H1 (cell line): ENCODE measurements around the gene ARHGAP26. TPM values are rescaled to one million over a fixed set of nuclear protein-coding genes. Genes with fewer than 3 reads are reported as not detected.

ENCODE experiments used
- CTCF ChIA-PET: fragments of 300-600 bp; sonication (Branson Sonifier 250); formaldehyde crosslinking; loops from one replicate; lab custom pipeline; 2021; ENCODE audit not compliant: partially characterized antibody; lab: Charles Lee
- POLR2A ChIA-PET: fragments of 300-600 bp; sonication (Branson Sonifier 250); formaldehyde crosslinking; loops from one replicate; lab custom pipeline; 2021; ENCODE audit warnings: inconsistent platforms; ENCODE audit not compliant: partially characterized antibody; lab: Charles Lee
- DNase-seq, 2 experiments: peaks; one replicate each; pipeline versions ENCODE4 v3.0.0 to v3.0.0-alpha.2; 2010 to 2022; ENCODE audit warnings: low spot score in 2 of 2, low read depth in 1 of 2, mixed read lengths in 1 of 2
- FAIRE-seq: peaks from 2 replicates; lab custom pipeline; 2011; peaks lifted over from hg19 to GRCh38; lab: Jason Lieb, UNC
- H2AFZ ChIP-seq: 2 replicates; pipeline ENCODE4 v1.8.1; 2012; ENCODE audit warnings: low read length, inconsistent platforms
- H2AK5ac ChIP-seq: 2 replicates; pipeline ENCODE4 v1.6.1; 2013; ENCODE audit warnings: low read depth, low read length
- H2BK120ac ChIP-seq: replicated peaks from 2 replicates; pipeline ENCODE3; 2013; ENCODE audit warnings: low read depth, low read length, inconsistent platforms
- H2BK12ac ChIP-seq: 2 replicates; pipeline ENCODE4 v1.6.1; 2013; ENCODE audit warnings: low read depth, low read length
- H2BK15ac ChIP-seq: 2 replicates; pipeline ENCODE4 v1.6.1; 2013; ENCODE audit warnings: low read length
- H2BK20ac ChIP-seq: 2 replicates; pipeline ENCODE4 v1.6.1; 2013; ENCODE audit warnings: low read length
- H2BK5ac ChIP-seq: 2 replicates; pipeline ENCODE4 v1.6.1; 2013; ENCODE audit warnings: low read depth, low read length
- H3K14ac ChIP-seq: 2 replicates; pipeline ENCODE4 v1.6.1; 2013; ENCODE audit warnings: inconsistent platforms; ENCODE audit not compliant: insufficient read length
- H3K18ac ChIP-seq: 2 replicates; pipeline ENCODE4 v1.6.1; 2013; ENCODE audit warnings: low read length; ENCODE audit errors: extremely low read depth
- H3K23ac ChIP-seq: 2 replicates; pipeline ENCODE4 v1.6.1; 2013; ENCODE audit warnings: inconsistent platforms; ENCODE audit not compliant: insufficient read length
- H3K23me2 ChIP-seq: 2 replicates; pipeline ENCODE4 v1.6.1; 2013; ENCODE audit warnings: low read depth, low read length
- H3K27ac ChIP-seq: 2 replicates; pipeline ENCODE4 v1.6.1; 2011; ENCODE audit warnings: low read depth, low read length, inconsistent platforms
- H3K27me3 ChIP-seq, 4 experiments: replicated peaks in 1 of 4; 1 replicate in 1 of 4; 2 replicates in 3 of 4; pipeline versions ENCODE4 v1.6.1 to v1.8.1; 2011 to 2013; ENCODE audit warnings: low read length in 3 of 4, mild to moderate bottlenecking in 3 of 4, inconsistent platforms in 2 of 4, mixed read lengths in 2 of 4, moderate library complexity in 1 of 4; ENCODE audit not compliant: control insufficient read depth in 3 of 4, insufficient read depth in 3 of 4; ENCODE audit errors: extremely low read depth in 1 of 4
- H3K36me3 ChIP-seq, 4 experiments: 2 replicates each; pipeline versions ENCODE4 v1.6.1 to v1.8.1; 2011 to 2013; ENCODE audit warnings: mild to moderate bottlenecking in 4 of 4, low read length in 3 of 4, moderate library complexity in 2 of 4, control low read depth in 1 of 4, inconsistent platforms in 1 of 4; ENCODE audit not compliant: insufficient read depth in 4 of 4, control insufficient read depth in 2 of 4
- H3K4ac ChIP-seq: replicated peaks from 2 replicates; pipeline ENCODE3; 2013; ENCODE audit warnings: low read length, low read depth, mixed read lengths, inconsistent platforms; ENCODE audit not compliant: insufficient read length
- H3K4me1 ChIP-seq, 4 experiments: replicated peaks in 1 of 4; 1 replicate in 1 of 4; 2 replicates in 3 of 4; pipeline versions ENCODE4 v1.6.1 to v1.8.1; 2011 to 2013; ENCODE audit warnings: low read length in 3 of 4, inconsistent platforms in 2 of 4, mixed read lengths in 1 of 4; ENCODE audit not compliant: insufficient read depth in 4 of 4, control insufficient read depth in 3 of 4
- H3K4me2 ChIP-seq, 2 experiments: 2 replicates each; pipeline versions ENCODE4 v1.6.1 to v1.8.1; 2011 to 2013; ENCODE audit warnings: low read depth in 2 of 2, low read length in 2 of 2, control low read depth in 1 of 2, inconsistent platforms in 1 of 2, mild to moderate bottlenecking in 1 of 2; ENCODE audit not compliant: insufficient read depth in 1 of 2
- H3K4me3 ChIP-seq, 4 experiments: fragments of 200-600, 300-600 bp in 1 of 4; sonication (generic), shearing (Covaris generic), sonication (Bioruptor Twin) in 1 of 4; 2 replicates each; pipeline versions ENCODE4 v1.5.1 to v1.8.1; 2011 to 2016; ENCODE audit warnings: low read length in 4 of 4, low read depth in 3 of 4, control low read depth in 2 of 4, inconsistent platforms in 2 of 4, mild to moderate bottlenecking in 2 of 4, mixed read lengths in 1 of 4, moderate library complexity in 1 of 4; ENCODE audit not compliant: insufficient read depth in 2 of 4; ENCODE audit errors: extremely low read depth in 1 of 4
- H3K56ac ChIP-seq: replicated peaks from 2 replicates; pipeline ENCODE3; 2013; ENCODE audit warnings: low read depth, mild to moderate bottlenecking, mixed read lengths, low read length, inconsistent platforms; ENCODE audit not compliant: insufficient read length
- H3K79me1 ChIP-seq: 2 replicates; pipeline ENCODE4 v1.6.1; 2013; ENCODE audit warnings: low read depth, low read length, control low read depth
- H3K79me2 ChIP-seq, 2 experiments: 2 replicates each; pipeline versions ENCODE4 v1.6.1 to v1.8.1; 2012 to 2013; ENCODE audit warnings: low read length in 2 of 2, mild to moderate bottlenecking in 2 of 2, inconsistent platforms in 1 of 2; ENCODE audit not compliant: insufficient read depth in 2 of 2, control insufficient read depth in 1 of 2
- H3K9ac ChIP-seq, 4 experiments: replicated peaks in 1 of 4; 1 replicate in 1 of 4; 2 replicates in 3 of 4; pipeline versions ENCODE4 v1.6.1 to v1.8.1; 2011 to 2013; ENCODE audit warnings: low read depth in 3 of 4, low read length in 3 of 4, control low read depth in 2 of 4, mild to moderate bottlenecking in 2 of 4, moderate library complexity in 2 of 4, inconsistent platforms in 1 of 4; ENCODE audit errors: extremely low read depth in 1 of 4
- H3K9me3 ChIP-seq, 2 experiments: 2 replicates each; pipeline versions ENCODE4 v1.6.1 to v1.8.1; 2012 to 2013; ENCODE audit warnings: mild to moderate bottlenecking in 2 of 2, moderate library complexity in 2 of 2, control low read depth in 1 of 2, inconsistent platforms in 1 of 2, low read depth in 1 of 2, low read length in 1 of 2, mixed read lengths in 1 of 2; ENCODE audit not compliant: insufficient read depth in 2 of 2
- H4K20me1 ChIP-seq, 2 experiments: replicated peaks in 1 of 2; 2 replicates each; pipeline versions ENCODE3 to v1.8.1; 2011 to 2013; ENCODE audit warnings: inconsistent platforms in 2 of 2, low read length in 2 of 2, mild to moderate bottlenecking in 1 of 2; ENCODE audit not compliant: insufficient read depth in 2 of 2, control insufficient read depth in 1 of 2
- H4K5ac ChIP-seq: 2 replicates; pipeline ENCODE4 v1.6.1; 2013; ENCODE audit warnings: low read length, low read depth, mixed read lengths, inconsistent platforms; ENCODE audit not compliant: insufficient read length
- H4K8ac ChIP-seq: 2 replicates; pipeline ENCODE4 v1.8.0; 2013; ENCODE audit warnings: mild to moderate bottlenecking, moderate library complexity, low read length, inconsistent platforms; ENCODE audit not compliant: insufficient read depth; ENCODE audit errors: extremely low read depth
- H4K91ac ChIP-seq: replicated peaks from 2 replicates; pipeline ENCODE3; 2013; ENCODE audit warnings: low read length, mixed read lengths, inconsistent platforms; ENCODE audit not compliant: insufficient read length
- BCL11A ChIP-seq, 2 experiments: IDR thresholded peaks; one replicate each; pipeline ENCODE4 v1.6.1; 2011; ENCODE audit warnings: low read depth in 2 of 2, low read length in 2 of 2, mild to moderate bottlenecking in 2 of 2
- CTBP2 ChIP-seq: IDR thresholded peaks from 2 replicates; pipeline ENCODE4 v1.7.0; 2011; ENCODE audit warnings: borderline replicate concordance, mild to moderate bottlenecking, moderate library complexity, mixed read lengths, low read length; ENCODE audit not compliant: insufficient read depth, insufficient read length
- RAD21 ChIP-seq, 2 experiments: IDR thresholded peaks in 1 of 2; conservative IDR thresholded peaks in 1 of 2; 2 replicates each; pipeline ENCODE4 v1.6.1; 2011; ENCODE audit warnings: low read depth in 2 of 2, low read length in 2 of 2, improper control_type of control experiment in 1 of 2, inconsistent platforms in 1 of 2, mild to moderate bottlenecking in 1 of 2, moderate library complexity in 1 of 2
- SIX5 ChIP-seq: IDR thresholded peaks from 2 replicates; pipeline ENCODE4 v1.6.1; 2011; ENCODE audit warnings: mild to moderate bottlenecking, low read depth, low read length
- YY1 ChIP-seq: IDR thresholded peaks from 2 replicates; pipeline ENCODE4 v1.6.1; 2011; ENCODE audit warnings: low read depth, mild to moderate bottlenecking, low read length
- WGBS, 2 experiments: shearing (Covaris generic) in 1 of 2; methylation state at CpG; one replicate each; pipeline versions ENCODE4 v1.1.6 to v1.1.7; 2013 to 2015; ENCODE audit warnings: low lambda C conversion rate in 2 of 2, mixed read lengths in 2 of 2, inconsistent platforms in 1 of 2, low coverage in 1 of 2, missing lambda C conversion rate in 1 of 2; ENCODE audit not compliant: insufficient replicate concordance in 2 of 2, insufficient coverage in 1 of 2, insufficient read length in 1 of 2; ENCODE audit errors: extremely low coverage in 1 of 2, missing lambda C conversion rate in 1 of 2; 5-methylcytosine and 5-hydroxymethylcytosine counted together
- polyA plus RNA-seq, 7 experiments: library from polyadenylated mRNA; depleted of rRNA in 3 of 7; stranded (reverse) in 5 of 7; unstranded in 2 of 7; fragments of >200 nt in 5 of 7; fragments of 200-250 nt in 2 of 7; gene quantifications; 1 replicate in 5 of 7; 2 replicates in 1 of 7; 4 replicates in 1 of 7; pipeline versions ENCODE4 v1.2.1 to v1.2.3, GENCODE V29; 2011 to 2013; ENCODE audit warnings: missing spikeins in 2 of 7, mixed read lengths in 2 of 7
- total RNA-seq: library from RNA; stranded (reverse); fragmentation: NEBNext Ultra II Directional; extraction: Animal tissue kit (Norgen Biotek cat#: 25700); gene quantifications from 2 replicates; pipeline ENCODE4 v1.2.1, GENCODE V29; 2021

Gene ARHGAP26
- total and polyA plus RNA-seq, 2 of the 8 experiments (the other 6 are each of a cell fraction or from before 2014, with no cell fraction given) = 7.1 to 24.8 TPM

DNA sequence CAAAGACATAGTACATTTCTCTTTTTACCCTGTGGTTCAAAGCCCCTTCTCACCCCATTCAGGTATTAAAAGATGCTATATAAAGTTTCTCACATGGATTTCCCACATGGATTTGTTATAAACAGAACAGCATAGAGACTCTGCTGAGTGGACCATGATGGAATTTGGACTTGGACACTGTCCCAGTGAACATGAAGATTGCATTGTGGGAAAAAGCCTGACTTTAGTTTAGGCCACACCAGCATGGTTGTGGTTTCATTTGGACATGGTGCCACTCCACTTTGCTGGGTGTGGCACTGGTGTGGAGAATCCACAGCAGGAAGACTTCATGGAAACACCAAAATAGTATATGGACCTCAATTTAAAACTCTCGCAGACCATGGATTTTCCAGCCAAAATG, 124.6 kb downstream of the ARHGAP26 start:
- H3K27me3 ChIP-seq = no peaks in the 10 kb centered on the region
- WGBS, 2 experiments = 81% methylated on average over 1 of the region's 1 CpG; no CpG with 5 or more reads in 1 of the 2 experiments
- H3K79me2 ChIP-seq = no peaks in the 10 kb centered on the region; a peak in 1 of 4 replicates
- H4K8ac ChIP-seq = no peak overlapping the region
- no peak overlapping the region for H2AFZ ChIP-seq
- H4K91ac ChIP-seq = peak overlapping the region; percentile 75
- no peak overlapping the region for H3K27ac ChIP-seq
- TF ChIP-seq SIX5 = no peak
- no peak for TF ChIP-seq YY1
- no peak for TF ChIP-seq BCL11A (IDR thresholded peaks at IDR 0.05; ENCODE audit: low read depth in 2 of 2, low read length in 2 of 2)
- TF ChIP-seq CTBP2 = no peak
- no peak for TF ChIP-seq RAD21 (IDR thresholded peaks at IDR 0.05 in 1 of 2, conservative IDR thresholded peaks at IDR 0.05 in 1 of 2; ENCODE audit: low read depth in 2 of 2, low read length in 2 of 2)
- peaks cover 0 to 3% (median 1%) of the 10 kb centered on the region in 4 experiments; a peak in 2 of 8 replicates for H3K36me3 ChIP-seq
- H3K4me1 ChIP-seq = peaks cover 6 to 14% (median 10%) of the 10 kb centered on the region in 4 experiments
- peak overlapping the region; percentile 48; the same call in 1 of the 2 replicates for H2BK15ac ChIP-seq
- no peak overlapping the region for H3K14ac ChIP-seq
- no peak overlapping the region for H4K5ac ChIP-seq
- peak overlapping the region; percentile 8 for H2BK120ac ChIP-seq
- H2AK5ac ChIP-seq = 0 out of 2 replicates have a peak overlapping the region, but pooled peaks have one; percentile 66
- no peak overlapping the region for H2BK5ac ChIP-seq
- H3K23ac ChIP-seq = no peak overlapping the region
- H3K18ac ChIP-seq = no peak overlapping the region
- DNase-seq (no peak), FAIRE-seq (no peak)
- H3K9ac ChIP-seq = no peak overlapping the region
- no peak overlapping the region for H3K4ac ChIP-seq
- no peak overlapping the region for H3K4me2 ChIP-seq
- H3K23me2 ChIP-seq = no peaks in the 10 kb centered on the region
- no peak overlapping the region for H3K4me3 ChIP-seq
- no peaks in the 10 kb centered on the region for H4K20me1 ChIP-seq
- no peak overlapping the region for H3K56ac ChIP-seq
- no peaks in the 10 kb centered on the region; the same call in 1 of the 2 replicates for H3K79me1 ChIP-seq
- peak overlapping the region; percentile 24; the same call in 1 of the 2 replicates for H2BK20ac ChIP-seq
- no peaks in the 10 kb centered on the region for H3K9me3 ChIP-seq
- ChIA-PET POLR2A (no interaction called here), CTCF (interaction anchor here (8.5 kb wide), 1 partner anchor 19 kb away, joined by 76 read pairs; no protein-coding TSS in a partner anchor)
- H2BK12ac ChIP-seq = peak overlapping the region; percentile 68; the same call in 1 of the 2 replicates
